OCI-LY3 (cell line): ENCODE data around the gene SWSAP1.

ENCODE experiments used
- H2AFZ ChIP-seq: fragments of 200-600, 300-600 bp; shearing (Covaris generic); 2 replicates; pipeline ENCODE4 v1.6.0; 2014; ENCODE audit warnings: antibody characterized with exemption, low read depth, low read length
- H3K27ac ChIP-seq: fragments of 200-600, 300-600 bp; sonication (generic); 2 replicates; pipeline ENCODE4 v1.5.1; 2014; ENCODE audit warnings: mild to moderate bottlenecking, low read length, moderate library complexity, mixed read lengths
- H3K27me3 ChIP-seq: fragments of 200-600, 300-600 bp; sonication (generic); 2 replicates; pipeline ENCODE4 v1.6.1; 2014; ENCODE audit warnings: low read depth, low read length, mixed read lengths
- H3K36me3 ChIP-seq: fragments of 200-600, 300-600 bp; sonication (generic); replicated peaks from 2 replicates; pipeline ENCODE3; 2014; ENCODE audit warnings: low read depth, low read length, mixed read lengths
- H3K4me1 ChIP-seq: fragments of 300-600, 200-600 bp; sonication (generic); 2 replicates; pipeline ENCODE4 v1.6.1; 2014; ENCODE audit warnings: low read length, mixed read lengths
- H3K4me2 ChIP-seq: fragments of 200-600, 300-600 bp; sonication (generic); 2 replicates; pipeline ENCODE4 v1.6.1; 2014; ENCODE audit warnings: low read length, mixed read lengths
- H3K4me3 ChIP-seq: fragments of 300-600, 200-600 bp; sonication (generic); 2 replicates; pipeline ENCODE4 v1.5.1; 2014; ENCODE audit warnings: antibody characterized with exemption, mild to moderate bottlenecking, low read length, moderate library complexity
- H3K79me2 ChIP-seq: fragments of 300-600, 200-600 bp; shearing (Covaris generic); 2 replicates; pipeline ENCODE4 v1.6.1; 2014; ENCODE audit warnings: mild to moderate bottlenecking, low read length, mixed read lengths
- H3K9ac ChIP-seq: fragments of 300-600, 200-600 bp; shearing (Covaris generic); 2 replicates; pipeline ENCODE4 v1.6.0; 2014; ENCODE audit warnings: mild to moderate bottlenecking, low read length, moderate library complexity
- H3K9me3 ChIP-seq: fragments of 200-600, 300-600 bp; shearing (Covaris generic); 2 replicates; pipeline ENCODE4 v1.6.1; 2014; ENCODE audit warnings: low read length, mixed read lengths; ENCODE audit not compliant: insufficient read depth
- H4K20me1 ChIP-seq: fragments of 200-600, 300-600 bp; sonication (generic); 2 replicates; pipeline ENCODE4 v1.6.1; 2016; ENCODE audit warnings: low read length, mixed read lengths; ENCODE audit not compliant: insufficient read depth
- EZH2phosphoT487 ChIP-seq: fragments of 200-600 bp; shearing (Covaris generic); IDR thresholded peaks from 2 replicates; pipeline ENCODE4 v1.6.1; 2018; ENCODE audit warnings: antibody characterized with exemption, mixed run types, low read depth
- TF ChIP-seq, protein P1 (sequence below): fragments of 200-600, 300-600 bp; sonication (generic); IDR thresholded peaks from 2 replicates; pipeline ENCODE4 v1.5.1; 2014; ENCODE audit warnings: antibody characterized with exemption, low read length, low read depth

SWSAP1 gene

DNA sequence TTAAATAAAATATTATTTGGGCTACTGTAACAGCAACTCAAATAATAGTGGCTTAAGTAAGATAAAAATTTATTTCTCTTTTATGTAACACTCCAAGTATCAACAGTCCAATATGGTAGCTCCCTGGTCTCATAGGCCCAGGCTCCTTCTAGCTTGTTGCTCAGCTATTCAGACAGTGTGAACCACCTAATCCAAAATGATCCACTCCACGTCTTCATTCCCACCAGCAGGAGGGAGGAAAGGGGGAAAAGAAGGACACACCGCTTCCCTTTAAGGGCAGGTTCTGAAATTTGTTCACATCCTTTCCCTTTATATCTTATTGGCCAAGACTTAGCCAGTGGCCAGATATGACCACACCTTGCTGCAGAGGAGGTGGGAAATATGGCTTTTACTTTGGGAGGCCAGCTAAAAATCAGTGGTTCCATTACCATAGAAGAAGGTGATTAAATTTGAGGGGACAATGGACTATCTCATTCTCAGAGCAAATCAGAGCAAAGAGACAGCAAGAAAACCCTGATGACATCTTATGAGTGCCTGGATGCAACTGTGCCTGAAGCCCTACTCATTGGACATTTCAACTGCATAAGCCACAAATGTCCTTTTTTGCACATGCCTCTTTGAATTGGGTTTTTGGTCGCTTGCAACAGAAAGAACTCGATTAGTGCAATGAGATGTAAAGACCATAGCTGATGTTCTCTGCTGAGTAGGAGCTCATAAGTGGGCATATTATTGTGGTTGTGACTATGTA is 16.6 kb downstream of the SWSAP1 start:
- Histone ChIP-seq H3K4me1 (no peaks in the 10 kb centered on the region), H3K9ac (no peak overlapping the region), H3K27me3 (no peaks in the 10 kb centered on the region; the same call in 1 of the 2 replicates), H3K79me2 (no peaks in the 10 kb centered on the region), H3K36me3 (no peaks in the 10 kb centered on the region), H2AFZ (no peak overlapping the region), H4K20me1 (no peaks in the 10 kb centered on the region), H3K4me3 (no peak overlapping the region), H3K9me3 (no peaks in the 10 kb centered on the region), H3K27ac (no peak overlapping the region), H3K4me2 (no peak overlapping the region)
- TF ChIP-seq, protein P1, sequence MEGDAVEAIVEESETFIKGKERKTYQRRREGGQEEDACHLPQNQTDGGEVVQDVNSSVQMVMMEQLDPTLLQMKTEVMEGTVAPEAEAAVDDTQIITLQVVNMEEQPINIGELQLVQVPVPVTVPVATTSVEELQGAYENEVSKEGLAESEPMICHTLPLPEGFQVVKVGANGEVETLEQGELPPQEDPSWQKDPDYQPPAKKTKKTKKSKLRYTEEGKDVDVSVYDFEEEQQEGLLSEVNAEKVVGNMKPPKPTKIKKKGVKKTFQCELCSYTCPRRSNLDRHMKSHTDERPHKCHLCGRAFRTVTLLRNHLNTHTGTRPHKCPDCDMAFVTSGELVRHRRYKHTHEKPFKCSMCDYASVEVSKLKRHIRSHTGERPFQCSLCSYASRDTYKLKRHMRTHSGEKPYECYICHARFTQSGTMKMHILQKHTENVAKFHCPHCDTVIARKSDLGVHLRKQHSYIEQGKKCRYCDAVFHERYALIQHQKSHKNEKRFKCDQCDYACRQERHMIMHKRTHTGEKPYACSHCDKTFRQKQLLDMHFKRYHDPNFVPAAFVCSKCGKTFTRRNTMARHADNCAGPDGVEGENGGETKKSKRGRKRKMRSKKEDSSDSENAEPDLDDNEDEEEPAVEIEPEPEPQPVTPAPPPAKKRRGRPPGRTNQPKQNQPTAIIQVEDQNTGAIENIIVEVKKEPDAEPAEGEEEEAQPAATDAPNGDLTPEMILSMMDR = no peak
- no peak for TF ChIP-seq EZH2phosphoT487

DNA sequence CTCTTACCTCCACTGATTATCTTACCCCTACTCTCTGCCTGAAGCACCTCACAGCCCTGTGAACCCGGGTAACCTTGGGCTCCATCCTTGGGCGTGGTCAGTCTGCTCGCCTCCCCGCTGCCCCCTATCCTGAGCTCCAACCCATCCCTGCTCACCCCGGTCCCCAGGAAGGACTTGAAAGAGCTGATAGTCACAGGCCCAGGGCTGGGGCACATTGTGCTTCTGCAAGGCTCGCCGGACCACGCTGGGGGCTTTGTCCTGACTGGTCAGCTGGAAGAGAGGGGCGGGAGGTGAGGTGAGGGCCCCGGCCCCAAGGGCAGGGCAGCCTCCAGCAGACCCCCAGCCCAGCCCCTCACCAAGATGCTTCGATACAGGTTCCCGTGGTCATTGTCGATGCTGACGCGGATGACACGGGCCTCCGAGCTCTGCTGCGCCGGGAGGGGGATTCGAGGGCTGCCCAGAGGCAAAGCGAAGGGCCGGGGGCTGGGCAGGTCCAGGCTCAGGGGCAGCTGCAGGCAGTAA is 22.7 kb downstream of the SWSAP1 start:
- no peaks in the 10 kb centered on the region for H3K9me3 ChIP-seq
- no peaks in the 10 kb centered on the region for H3K36me3 ChIP-seq
- no peaks in the 10 kb centered on the region for H4K20me1 ChIP-seq
- no peak overlapping the region for H3K27ac ChIP-seq
- H3K4me1 ChIP-seq = no peaks in the 10 kb centered on the region
- no peak overlapping the region for H3K4me3 ChIP-seq
- H3K79me2 ChIP-seq = no peaks in the 10 kb centered on the region
- TF ChIP-seq, protein P1 = no peak
- no peak for TF ChIP-seq EZH2phosphoT487
- H3K9ac ChIP-seq = no peak overlapping the region
- H3K27me3 ChIP-seq = no peaks in the 10 kb centered on the region
- no peak overlapping the region for H2AFZ ChIP-seq
- no peak overlapping the region for H3K4me2 ChIP-seq

DNA sequence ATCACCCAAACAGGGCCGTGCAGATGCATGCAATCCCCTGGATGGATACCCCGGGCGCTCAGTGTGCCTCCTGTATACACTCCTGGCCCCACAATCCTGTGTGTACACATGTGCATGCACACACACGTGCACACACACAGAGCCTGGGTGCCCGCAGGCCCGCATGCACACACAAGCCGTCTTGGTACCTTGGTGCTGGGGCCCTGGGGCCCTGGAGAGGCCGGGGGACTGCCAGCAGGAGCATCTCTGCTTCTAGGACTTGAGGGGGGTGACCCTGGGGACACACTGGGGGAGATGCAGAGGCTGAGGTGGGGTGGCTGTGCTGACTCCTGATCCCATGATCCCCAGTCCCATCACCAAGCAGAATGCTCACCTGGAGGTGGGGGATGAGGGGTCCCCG is 25.2 kb downstream of the SWSAP1 start:
- Histone ChIP-seq H3K27ac (no peak overlapping the region), H3K9ac (no peak overlapping the region), H3K4me3 (no peak overlapping the region), H3K4me1 (no peaks in the 10 kb centered on the region), H4K20me1 (no peaks in the 10 kb centered on the region), H2AFZ (no peak overlapping the region), H3K79me2 (no peaks in the 10 kb centered on the region), H3K27me3 (no peaks in the 10 kb centered on the region), H3K9me3 (no peaks in the 10 kb centered on the region), H3K36me3 (no peaks in the 10 kb centered on the region), H3K4me2 (no peak overlapping the region)
- no peak for TF ChIP-seq EZH2phosphoT487
- TF ChIP-seq, protein P1 = no peak

DNA sequence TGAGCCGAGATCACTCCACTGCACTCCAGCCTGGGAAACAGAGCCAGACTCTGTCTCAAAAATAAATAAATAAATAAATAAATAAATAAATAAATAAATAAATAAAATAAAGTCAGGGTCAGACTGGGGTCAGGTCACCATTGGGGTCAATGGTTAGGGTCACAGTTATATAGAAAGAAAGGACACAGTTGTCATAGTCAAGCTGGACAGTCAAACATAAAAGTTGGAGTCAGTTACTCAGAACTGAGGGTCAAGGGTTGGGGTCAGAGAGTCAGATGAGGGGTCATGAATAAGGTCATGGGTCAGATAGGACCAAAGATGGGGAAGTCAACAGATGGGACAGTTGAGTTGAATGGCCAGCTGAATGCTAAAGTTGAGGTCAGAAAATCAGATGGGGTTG is 26.3 kb downstream of the SWSAP1 start:
- H3K9ac ChIP-seq = no peak overlapping the region
- no peaks in the 10 kb centered on the region for H3K36me3 ChIP-seq
- H4K20me1 ChIP-seq = no peaks in the 10 kb centered on the region
- no peaks in the 10 kb centered on the region for H3K79me2 ChIP-seq
- H3K27ac ChIP-seq = no peak overlapping the region
- no peaks in the 10 kb centered on the region for H3K4me1 ChIP-seq
- H2AFZ ChIP-seq = no peak overlapping the region
- no peak for TF ChIP-seq EZH2phosphoT487
- TF ChIP-seq, protein P1 = no peak
- no peaks in the 10 kb centered on the region for H3K9me3 ChIP-seq
- no peak overlapping the region for H3K4me3 ChIP-seq
- H3K27me3 ChIP-seq = no peaks in the 10 kb centered on the region
- no peak overlapping the region for H3K4me2 ChIP-seq
